MM.1S (cell line): ENCODE data around the gene SLC37A1.

Experiments
- DNase-seq: peaks from one replicate; pipeline ENCODE4 v3.0.0-alpha.2; 2015
- H2AFZ ChIP-seq: fragments of 300-600 bp; sonication (generic); 2 replicates; pipeline ENCODE4 v1.6.0; 2016; ENCODE audit warnings: antibody characterized with exemption, low read length
- H3F3A ChIP-seq: fragments of 300-600 bp; sonication (generic); 2 replicates; pipeline ENCODE4 v1.6.1; 2016; ENCODE audit warnings: mild to moderate bottlenecking, antibody characterized with exemption, low read length, moderate library complexity, mixed read lengths; ENCODE audit not compliant: insufficient read depth
- H3K27ac ChIP-seq: fragments of 300-600 bp; sonication (generic); 2 replicates; pipeline ENCODE4 v1.5.1; 2016; ENCODE audit warnings: mild to moderate bottlenecking, low read length
- H3K27me3 ChIP-seq: fragments of 300-600 bp; sonication (generic); replicated peaks from 2 replicates; pipeline ENCODE4 v1.6.0; 2016; ENCODE audit warnings: low read length; ENCODE audit not compliant: insufficient read depth
- H3K36me3 ChIP-seq: fragments of 300-600 bp; sonication (generic); replicated peaks from 2 replicates; pipeline ENCODE4 v1.6.1; 2016; ENCODE audit warnings: mild to moderate bottlenecking, low read length, mixed read lengths; ENCODE audit not compliant: insufficient read depth
- H3K4me1 ChIP-seq: fragments of 300-600 bp; sonication (generic); 2 replicates; pipeline ENCODE4 v1.6.1; 2016; ENCODE audit warnings: low read length, mixed read lengths
- H3K4me2 ChIP-seq: fragments of 300-600 bp; sonication (generic); 2 replicates; pipeline ENCODE4 v1.6.0; 2016; ENCODE audit warnings: low read depth, low read length
- H3K4me3 ChIP-seq: fragments of 300-600 bp; sonication (generic); 2 replicates; pipeline ENCODE4 v1.5.1; 2016; ENCODE audit warnings: low read length, mixed read lengths
- H3K79me2 ChIP-seq: fragments of 300-600 bp; sonication (generic); 2 replicates; pipeline ENCODE4 v1.6.1; 2016; ENCODE audit warnings: mixed run types, low read length, mixed read lengths
- H3K9ac ChIP-seq: fragments of 300-600 bp; sonication (generic); 2 replicates; pipeline ENCODE4 v1.6.1; 2016; ENCODE audit warnings: low read length, mixed read lengths
- H3K9me2 ChIP-seq: fragments of 300-600 bp; sonication (generic); replicated peaks from 2 replicates; pipeline ENCODE4 v1.6.1; 2016; ENCODE audit warnings: mild to moderate bottlenecking, low read length, mixed read lengths; ENCODE audit not compliant: insufficient read depth
- H3K9me3 ChIP-seq: fragments of 300-600 bp; sonication (generic); replicated peaks from 2 replicates; pipeline ENCODE4 v1.6.1; 2016; ENCODE audit warnings: mild to moderate bottlenecking, low read length, mixed read lengths; ENCODE audit not compliant: insufficient read depth
- H4K20me1 ChIP-seq: fragments of 300-600 bp; sonication (generic); 2 replicates; pipeline ENCODE4 v1.6.1; 2016; ENCODE audit warnings: mild to moderate bottlenecking, low read length, moderate library complexity, mixed read lengths; ENCODE audit not compliant: insufficient read depth
- EZH2 ChIP-seq: fragments of 300-600 bp; sonication (generic); optimal IDR thresholded peaks from 2 replicates; pipeline ENCODE3; 2017; ENCODE audit warnings: low read depth, mild to moderate bottlenecking, antibody characterized with exemption, low read length, mixed read lengths
- EZH2phosphoT487 ChIP-seq: fragments of 300-600 bp; sonication (generic); IDR thresholded peaks from 2 replicates; pipeline ENCODE4 v1.6.1; 2018; ENCODE audit warnings: antibody characterized with exemption, low read length
- TF ChIP-seq, protein P1 (sequence below): fragments of 300-600 bp; sonication (generic); IDR thresholded peaks from 2 replicates; pipeline ENCODE4 v1.5.1; 2016; ENCODE audit warnings: antibody characterized with exemption, low read length, mixed read lengths

SLC37A1 gene

DNA sequence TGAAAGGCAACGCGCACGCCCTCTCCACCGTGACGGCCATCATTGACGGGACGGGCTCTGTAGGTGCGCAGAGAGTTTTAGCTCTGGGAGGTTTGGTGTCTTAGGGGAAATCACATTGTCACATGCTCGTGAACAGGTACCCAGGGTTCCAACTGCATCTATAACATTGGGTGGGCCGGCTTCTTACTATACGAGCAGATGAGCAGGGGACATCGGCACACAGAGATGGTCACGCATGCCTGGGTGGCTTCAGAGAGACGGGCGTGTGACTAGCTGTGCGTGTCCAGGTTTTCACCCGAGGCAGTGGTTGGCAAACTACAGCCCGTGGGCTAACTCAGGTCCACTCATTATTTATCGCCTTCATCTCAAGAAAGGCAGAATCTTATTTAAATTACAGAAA is 54.7 kb downstream of the SLC37A1 start:
- no peaks in the 10 kb centered on the region for H3K79me2 ChIP-seq
- no peak overlapping the region for H3K4me3 ChIP-seq
- DNase-seq = no peak
- no peaks in the 10 kb centered on the region for H3F3A ChIP-seq
- H3K4me1 ChIP-seq = no peaks in the 10 kb centered on the region
- no peak overlapping the region for H3K4me2 ChIP-seq
- no peak overlapping the region for H3K9ac ChIP-seq
- TF ChIP-seq, protein P1, sequence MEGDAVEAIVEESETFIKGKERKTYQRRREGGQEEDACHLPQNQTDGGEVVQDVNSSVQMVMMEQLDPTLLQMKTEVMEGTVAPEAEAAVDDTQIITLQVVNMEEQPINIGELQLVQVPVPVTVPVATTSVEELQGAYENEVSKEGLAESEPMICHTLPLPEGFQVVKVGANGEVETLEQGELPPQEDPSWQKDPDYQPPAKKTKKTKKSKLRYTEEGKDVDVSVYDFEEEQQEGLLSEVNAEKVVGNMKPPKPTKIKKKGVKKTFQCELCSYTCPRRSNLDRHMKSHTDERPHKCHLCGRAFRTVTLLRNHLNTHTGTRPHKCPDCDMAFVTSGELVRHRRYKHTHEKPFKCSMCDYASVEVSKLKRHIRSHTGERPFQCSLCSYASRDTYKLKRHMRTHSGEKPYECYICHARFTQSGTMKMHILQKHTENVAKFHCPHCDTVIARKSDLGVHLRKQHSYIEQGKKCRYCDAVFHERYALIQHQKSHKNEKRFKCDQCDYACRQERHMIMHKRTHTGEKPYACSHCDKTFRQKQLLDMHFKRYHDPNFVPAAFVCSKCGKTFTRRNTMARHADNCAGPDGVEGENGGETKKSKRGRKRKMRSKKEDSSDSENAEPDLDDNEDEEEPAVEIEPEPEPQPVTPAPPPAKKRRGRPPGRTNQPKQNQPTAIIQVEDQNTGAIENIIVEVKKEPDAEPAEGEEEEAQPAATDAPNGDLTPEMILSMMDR = no peak
- H3K27ac ChIP-seq = no peak overlapping the region
- H2AFZ ChIP-seq = no peak overlapping the region
- no peaks in the 10 kb centered on the region for H3K36me3 ChIP-seq
- H3K9me2 ChIP-seq = no peaks in the 10 kb centered on the region
- no peaks in the 10 kb centered on the region for H3K9me3 ChIP-seq
- peaks cover 99% of the 10 kb centered on the region for H3K27me3 ChIP-seq
- H4K20me1 ChIP-seq = 0 out of 2 replicates have a peak, but pooled peaks cover 4% of the 10 kb centered on the region

DNA sequence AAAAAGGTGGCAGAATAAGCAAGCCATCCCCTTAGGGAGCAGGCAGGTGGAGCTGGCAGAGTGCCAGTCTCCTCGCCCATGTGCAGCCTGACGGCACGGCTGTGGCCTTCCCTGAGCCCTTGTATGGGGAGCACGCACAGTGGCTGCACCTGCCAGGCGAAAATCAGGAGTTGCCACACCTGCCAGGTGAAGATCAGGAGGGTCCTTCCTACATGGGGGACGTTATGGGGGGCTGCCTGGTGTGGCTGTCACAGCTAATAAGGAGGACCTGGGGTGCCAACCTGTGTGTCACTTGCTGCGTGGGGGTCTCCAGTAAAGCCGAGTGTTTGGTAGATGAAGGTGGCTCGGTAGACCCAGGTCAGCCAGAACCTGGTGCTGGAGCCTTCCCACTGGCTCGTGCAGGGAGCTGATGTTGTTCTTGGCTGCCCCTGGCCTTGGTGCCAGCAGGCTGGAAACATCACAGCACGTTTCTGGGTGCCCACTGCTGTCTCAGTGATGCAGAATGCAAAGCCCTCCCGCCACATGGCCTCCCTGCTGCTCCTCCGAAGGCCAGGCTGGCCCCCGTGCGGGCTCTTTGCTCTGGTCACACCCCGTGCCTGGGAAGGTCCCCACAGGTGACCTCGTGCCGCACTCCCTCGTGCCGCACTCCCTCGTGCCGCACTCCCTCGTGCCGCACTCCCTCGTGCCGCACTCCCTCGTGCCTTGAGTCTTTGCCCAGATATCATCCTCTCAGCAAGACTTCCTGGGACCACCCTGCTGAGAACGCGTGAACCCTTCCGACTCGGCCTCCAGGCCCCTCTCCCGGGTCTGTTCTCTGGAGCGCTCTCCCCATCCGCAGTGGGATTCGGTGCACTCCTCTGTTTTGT is 55.4 kb downstream of the SLC37A1 start:
- Histone ChIP-seq H4K20me1 (0 out of 2 replicates have a peak, but pooled peaks cover 4% of the 10 kb centered on the region), H3K27me3 (peaks cover 99% of the 10 kb centered on the region), H3K9me2 (no peaks in the 10 kb centered on the region), H3K4me3 (no peak overlapping the region), H3K9me3 (no peaks in the 10 kb centered on the region), H3K4me1 (no peaks in the 10 kb centered on the region), H3K36me3 (no peaks in the 10 kb centered on the region), H3K27ac (no peak overlapping the region), H3K79me2 (no peaks in the 10 kb centered on the region), H3K9ac (no peak overlapping the region), H2AFZ (no peak overlapping the region), H3K4me2 (no peak overlapping the region), H3F3A (no peaks in the 10 kb centered on the region)
- DNase-seq = no peak
- TF ChIP-seq, protein P1 = no peak
- TF ChIP-seq EZH2phosphoT487 (no peak), EZH2 (no peak)

DNA sequence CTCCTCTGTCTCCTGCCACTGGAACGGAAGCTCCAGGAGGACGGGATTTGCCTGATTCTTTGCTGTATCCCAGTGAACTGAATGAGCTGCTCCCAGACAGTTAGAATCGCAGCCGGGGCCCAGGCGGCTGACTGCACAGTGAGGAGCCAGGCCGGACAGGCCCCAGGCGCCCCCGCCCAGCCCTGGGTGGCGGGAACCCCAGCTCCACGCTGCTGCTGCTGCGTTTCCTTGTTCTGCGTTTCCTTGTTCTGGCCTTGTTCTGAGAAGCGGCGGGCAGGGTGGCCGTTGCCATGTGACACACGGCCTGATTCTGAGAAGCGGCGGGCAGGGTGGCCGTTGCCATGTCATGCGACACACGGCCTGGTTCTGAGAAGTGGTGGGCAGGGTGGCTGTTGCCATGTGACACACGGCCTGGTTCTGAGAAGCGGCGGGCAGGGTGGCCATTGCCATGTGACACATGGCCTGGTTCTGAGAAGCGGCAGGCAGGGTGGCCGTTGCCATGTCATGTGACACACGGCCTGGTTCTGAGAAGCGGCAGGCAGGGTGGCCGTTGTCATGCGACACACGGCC is 56.2 kb downstream of the SLC37A1 start:
- Histone ChIP-seq H4K20me1 (0 out of 2 replicates have a peak, but pooled peaks cover 4% of the 10 kb centered on the region), H3K4me1 (no peaks in the 10 kb centered on the region), H3K36me3 (no peaks in the 10 kb centered on the region), H3K79me2 (no peaks in the 10 kb centered on the region), H3K27ac (no peak overlapping the region), H3F3A (no peaks in the 10 kb centered on the region), H3K4me3 (no peak overlapping the region), H3K27me3 (peaks cover 100% of the 10 kb centered on the region), H3K9ac (no peak overlapping the region), H3K4me2 (no peak overlapping the region), H3K9me3 (no peaks in the 10 kb centered on the region), H3K9me2 (no peaks in the 10 kb centered on the region), H2AFZ (no peak overlapping the region)
- no peak for DNase-seq
- no peak for TF ChIP-seq EZH2phosphoT487
- TF ChIP-seq EZH2 = no peak
- TF ChIP-seq, protein P1 = no peak
